Activated CD8-positive, alpha-beta memory T cell treated with anti-CD3 and anti-CD28 coated beads, Interleukin-2, amount 50 U/mL, for 1 hour (primary cell): ENCODE data around the gene CLHC1.
A peak's percentile ranks its signal among the peaks of the same experiment; 100 is the strongest.
"Not testable (repeated sequence)": the region's sequence is repeated elsewhere in the genome, so short reads cannot be mapped to it uniquely, and the experiment has no call there.

ENCODE experiments used
- DNase-seq: peaks from one replicate; pipeline ENCODE4 v3.0.0-alpha.2; 2020; ENCODE audit errors: extremely low read depth

Gene CLHC1

GRCh38 chr2:55136138-55136541 is 96.0 kb downstream of the CLHC1 start:
- no peak for DNase-seq

- no peak for DNase-seq
Measured at GRCh38 chr2:55135491-55135890, 96.6 kb downstream of the CLHC1 start.

GRCh38 chr2:55134316-55134706 is 97.8 kb downstream of the CLHC1 start:
- DNase-seq = no peak

GRCh38 chr2:55133467-55134315 is 98.4 kb downstream of the CLHC1 start:
- peak; percentile 18 for DNase-seq

- no peak for DNase-seq
Measured at GRCh38 chr2:55130849-55131248, 101.2 kb downstream of the CLHC1 start.

- DNase-seq = not testable (repeated sequence)
Measured at GRCh38 chr2:55126643-55127042, 105.5 kb downstream of the CLHC1 start.
